Measurements from ENCODE around the gene KRT4.
"Not testable (repeated sequence)": the region's sequence is repeated elsewhere in the genome, so short reads cannot be mapped to it uniquely, and the experiment has no call there.

KRT4 gene

GRCh38 chr12:52772772-52773171 lies 41.1 kb downstream of the KRT4 start:
- no peak for DNase-seq (ENCODE audit: low read depth, low spot score)

DNA sequence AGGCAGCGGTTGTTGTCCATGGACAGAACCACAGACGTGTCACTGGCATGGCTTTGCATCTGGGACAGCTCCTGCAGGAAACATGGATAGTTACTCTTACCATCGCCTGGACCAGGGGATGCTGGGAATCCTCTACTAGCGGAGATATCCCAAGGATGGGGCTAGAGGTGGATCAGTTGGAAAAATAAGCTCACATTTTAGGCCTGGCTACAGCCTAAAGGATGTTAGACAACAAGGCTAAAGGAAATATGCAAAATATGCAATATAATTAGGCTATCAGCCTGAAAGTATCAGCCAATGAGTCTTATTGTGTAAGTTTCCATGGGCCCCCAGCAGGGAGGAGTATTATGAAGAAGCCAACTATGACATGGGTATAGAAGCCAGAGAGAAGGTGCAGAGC lies 41.7 kb downstream of the KRT4 start:
- DNase-seq (ENCODE audit: low read depth, low spot score), result no peak

GRCh38 chr12:52771505-52771904 lies 42.4 kb downstream of the KRT4 start:
- no peak for DNase-seq (ENCODE audit: low read depth, low spot score)

- no peak for DNase-seq (ENCODE audit: low read depth, low spot score)
Observed at GRCh38 chr12:52771088-52771487, 42.8 kb downstream of the KRT4 start.

DNA sequence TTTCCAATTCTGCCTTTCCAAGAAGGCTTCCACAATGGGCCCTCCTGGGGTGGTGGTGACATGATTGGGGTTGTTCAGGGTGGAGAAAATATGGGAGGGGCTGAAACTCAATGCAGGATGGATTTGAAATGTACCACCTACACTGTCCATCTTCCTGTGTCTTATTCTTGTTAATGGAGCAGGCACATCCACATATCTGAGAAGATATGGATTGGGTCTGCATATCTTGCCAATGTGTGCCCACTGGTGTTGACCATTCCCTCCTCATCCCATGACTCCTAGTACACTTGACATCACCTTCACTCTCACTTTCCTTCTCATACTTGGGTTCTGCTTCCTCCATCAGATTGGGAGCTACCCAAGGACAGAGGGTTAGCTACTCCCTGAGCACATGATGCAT lies 44.0 kb downstream of the KRT4 start:
- no peak for DNase-seq (ENCODE audit: low read depth, low spot score)

DNA sequence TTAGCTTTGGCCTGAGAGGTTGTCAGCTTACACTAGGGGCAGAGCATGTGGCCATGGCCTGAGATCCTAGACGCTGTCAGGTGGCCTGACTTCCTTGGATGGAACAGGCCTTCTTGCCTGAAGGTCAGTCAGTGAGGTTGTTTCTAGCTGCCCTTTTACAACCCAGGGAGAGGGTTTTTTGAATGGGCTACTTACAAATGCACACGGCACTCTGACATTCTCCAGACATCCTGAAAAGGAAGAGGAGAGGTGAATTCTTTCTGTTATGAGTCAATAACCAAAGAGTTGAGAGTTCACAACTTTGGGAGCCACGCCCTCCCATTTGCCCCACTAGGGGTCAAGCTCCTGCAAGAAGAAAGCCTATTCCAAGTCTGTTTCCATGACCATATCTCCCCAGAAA lies 44.6 kb downstream of the KRT4 start:
- no peak for DNase-seq (ENCODE audit: low read depth, low spot score)

GRCh38 chr12:52768479-52769200 lies 45.3 kb downstream of the KRT4 start:
- no peak for DNase-seq (ENCODE audit: low read depth, low spot score)

GRCh38 chr12:52767427-52767826 lies 46.5 kb downstream of the KRT4 start:
- no peak for DNase-seq (ENCODE audit: low read depth, low spot score)

GRCh38 chr12:52767020-52767379 lies 46.9 kb downstream of the KRT4 start:
- DNase-seq (ENCODE audit: low read depth, low spot score), result no peak

GRCh38 chr12:52766351-52767019 lies 47.4 kb downstream of the KRT4 start:
- DNase-seq (ENCODE audit: low read depth, low spot score), result no peak

DNA sequence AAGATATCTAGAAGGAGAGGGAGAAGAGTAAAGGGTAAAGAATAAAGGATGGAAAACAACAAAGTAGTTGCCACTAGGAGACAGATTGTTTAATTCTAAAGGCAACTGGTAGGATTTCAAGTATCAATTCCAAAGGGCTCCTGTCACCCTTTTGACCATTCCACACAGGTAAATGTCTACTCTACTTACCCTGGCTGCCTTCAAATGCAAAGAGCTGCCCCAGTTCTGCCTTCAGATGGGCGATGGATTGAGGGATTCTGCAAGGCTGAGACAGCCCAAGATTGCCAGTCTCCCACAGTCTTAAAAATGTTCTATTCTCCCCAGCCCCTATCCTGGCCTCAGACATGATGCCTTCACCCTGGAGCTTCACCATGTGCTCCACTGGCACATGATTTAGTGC lies 48.2 kb downstream of the KRT4 start:
- no peak for DNase-seq (ENCODE audit: low read depth, low spot score)

- DNase-seq (ENCODE audit: low read depth, low spot score), result no peak
Observed at GRCh38 chr12:52763991-52764390, 49.9 kb downstream of the KRT4 start.

DNA sequence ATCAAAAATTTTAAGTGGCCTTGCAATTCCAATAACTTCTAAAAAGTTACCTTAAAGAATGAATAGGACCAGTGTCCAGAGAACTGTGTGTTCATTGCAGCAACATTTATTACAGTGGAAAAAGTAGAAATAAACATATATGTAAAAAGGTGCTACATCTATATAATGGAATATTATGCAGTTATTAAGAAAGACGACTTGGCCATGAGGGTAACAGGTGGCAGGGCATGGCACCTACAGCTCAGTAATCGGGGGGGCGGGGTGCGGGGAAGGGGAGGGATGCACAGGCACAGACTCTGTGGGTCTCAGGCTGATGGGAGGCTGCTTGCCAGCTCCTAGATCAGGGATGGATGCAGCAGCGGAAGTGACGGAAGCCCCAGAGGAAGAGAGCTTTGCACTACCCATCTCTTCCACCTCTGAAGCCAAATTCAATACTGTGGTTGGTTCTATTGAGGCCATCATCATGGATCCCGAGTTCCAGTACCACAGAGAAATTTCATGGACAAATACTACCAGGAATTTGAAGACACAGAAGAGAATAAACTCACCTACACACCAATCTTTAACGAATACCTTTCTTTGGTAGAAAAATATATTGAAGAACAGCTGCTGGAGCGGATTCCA lies 50.8 kb downstream of the KRT4 start:
- DNase-seq (ENCODE audit: low read depth, low spot score), result no peak

- no peak for DNase-seq (ENCODE audit: low read depth, low spot score)
Observed at GRCh38 chr12:52761802-52762201, 52.1 kb downstream of the KRT4 start.

DNA sequence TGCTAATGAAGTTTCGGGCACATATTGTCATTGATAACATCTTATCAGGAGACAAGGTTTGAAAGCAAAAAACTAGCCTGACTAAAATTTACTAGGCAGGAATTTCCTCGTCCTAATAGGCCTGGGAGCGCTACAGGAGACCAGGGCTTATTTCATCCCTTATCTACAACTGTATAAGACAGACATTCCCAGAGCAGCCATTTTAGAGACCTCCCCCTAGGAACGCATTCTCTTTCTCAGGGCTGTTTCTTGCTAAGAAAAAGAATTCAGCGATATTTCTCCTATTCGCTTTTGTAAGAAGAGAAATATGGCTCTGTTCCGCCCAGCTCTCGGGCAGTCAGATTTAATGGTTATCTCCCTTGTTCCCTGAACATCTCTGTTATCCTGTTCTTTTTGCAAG lies 52.7 kb downstream of the KRT4 start:
- DNase-seq (ENCODE audit: low read depth, low spot score), result not testable (repeated sequence)

- no peak for DNase-seq (ENCODE audit: low read depth, low spot score)
Observed at GRCh38 chr12:52760623-52761022, 53.3 kb downstream of the KRT4 start.

GRCh38 chr12:52759695-52760094 lies 54.2 kb downstream of the KRT4 start:
- no peak for DNase-seq (ENCODE audit: low read depth, low spot score)

DNA sequence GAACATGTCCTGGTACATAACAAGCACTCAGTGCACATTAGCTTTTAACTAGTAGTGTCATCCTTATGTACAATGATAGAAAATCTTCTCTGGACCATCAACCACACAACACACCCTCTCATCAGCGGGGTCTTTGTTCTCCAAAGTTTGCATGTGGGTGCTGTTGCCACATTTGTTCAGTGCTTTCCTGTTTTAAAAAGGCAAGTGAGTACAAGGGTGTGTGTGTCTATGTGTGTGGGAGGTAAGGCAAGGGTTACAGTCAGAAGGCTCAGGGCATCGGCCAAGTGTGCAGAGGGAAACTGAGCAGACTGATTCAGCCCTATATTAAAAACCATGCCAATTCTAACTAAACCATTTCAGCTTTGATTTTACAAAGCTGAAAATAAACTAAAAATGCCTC lies 54.7 kb downstream of the KRT4 start:
- DNase-seq (ENCODE audit: low read depth, low spot score), result no peak

GRCh38 chr12:52757449-52758176 lies 56.3 kb downstream of the KRT4 start:
- DNase-seq (ENCODE audit: low read depth, low spot score), result no peak

Data from activated CD4-positive, CD25-positive, alpha-beta regulatory T cell treated with anti-CD3 and anti-CD28 coated beads, Interleukin-2, amount 50 U/mL, for 16 hours (primary cell).